GM12878 (cell line): ENCODE results near the gene ANK3.

Source experiments
- ATF3 ChIP-seq: IDR thresholded peaks from 2 replicates; pipeline ENCODE4 v1.6.1; 2011; ENCODE audit warnings: low read depth, mild to moderate bottlenecking, low read length, moderate library complexity, borderline replicate concordance; ENCODE audit errors: extremely low read depth
- ATF7 ChIP-seq: fragments of 450-650 bp; IDR thresholded peaks from 2 replicates; pipeline ENCODE4 v1.6.1; 2016; ENCODE audit warnings: low read depth, mild to moderate bottlenecking
- BHLHE40 ChIP-seq, 2 experiments: fragments of 450-650 bp in 1 of 2; IDR thresholded peaks; 2 replicates each; pipeline ENCODE4 v1.6.1; 2011 to 2017; ENCODE audit warnings: low read depth in 2 of 2, borderline replicate concordance in 1 of 2, improper control_type of control experiment in 1 of 2, low read length in 1 of 2, mild to moderate bottlenecking in 1 of 2
- CTCF ChIP-seq, 3 experiments: IDR thresholded peaks in 2 of 3; conservative IDR thresholded peaks in 1 of 3; 2 replicates each; pipeline ENCODE4 v1.5.1; 2011; ENCODE audit warnings: low read depth in 3 of 3, low read length in 3 of 3, mild to moderate bottlenecking in 3 of 3, control low read depth in 2 of 3, moderate library complexity in 2 of 3, inconsistent platforms in 1 of 3, mixed read lengths in 1 of 3; ENCODE audit not compliant: control insufficient read depth in 2 of 3, insufficient read depth in 1 of 3; ENCODE audit errors: extremely low read depth in 1 of 3
- EZH2 ChIP-seq: IDR thresholded peaks from 2 replicates; pipeline ENCODE4 v1.6.1; 2012; ENCODE audit warnings: low read depth, mild to moderate bottlenecking, control low read depth, inconsistent platforms, low read length, borderline replicate concordance; ENCODE audit not compliant: control insufficient read depth
- FOXM1 ChIP-seq: IDR thresholded peaks from 2 replicates; pipeline ENCODE4 v1.6.1; 2012; ENCODE audit warnings: low read depth, mild to moderate bottlenecking, inconsistent platforms, low read length, moderate library complexity
- JUNB ChIP-seq: IDR thresholded peaks from 2 replicates; pipeline ENCODE4 v1.6.1; 2016; ENCODE audit warnings: antibody characterized with exemption, mild to moderate bottlenecking
- MTA3 ChIP-seq: IDR thresholded peaks from 2 replicates; pipeline ENCODE4 v1.6.1; 2012; ENCODE audit warnings: low read length, inconsistent platforms, borderline replicate concordance
- POLR2A ChIP-seq: IDR thresholded peaks from 2 replicates; pipeline ENCODE4 v1.6.1; 2011; ENCODE audit warnings: low read depth, mild to moderate bottlenecking, low read length
- POLR2AphosphoS2 ChIP-seq: IDR thresholded peaks from 2 replicates; pipeline ENCODE4 v1.6.1; 2011; ENCODE audit warnings: low read depth, mild to moderate bottlenecking, low read length, improper control_type of control experiment, moderate library complexity
- POLR2AphosphoS5 ChIP-seq: IDR thresholded peaks from 2 replicates; pipeline ENCODE4 v1.6.1; 2011; ENCODE audit warnings: mild to moderate bottlenecking, low read length, inconsistent platforms
- RCOR1 ChIP-seq: conservative IDR thresholded peaks from 2 replicates; pipeline ENCODE4 v1.6.1; 2012; ENCODE audit warnings: low read depth, low read length, improper control_type of control experiment
- SP1 ChIP-seq: IDR thresholded peaks from one replicate; pipeline ENCODE4 v1.6.1; 2011; ENCODE audit warnings: low read depth, low read length
- USF2 ChIP-seq: IDR thresholded peaks from 2 replicates; pipeline ENCODE4 v1.6.1; 2011; ENCODE audit warnings: low read depth, low read length, improper control_type of control experiment, borderline replicate concordance

DNA sequence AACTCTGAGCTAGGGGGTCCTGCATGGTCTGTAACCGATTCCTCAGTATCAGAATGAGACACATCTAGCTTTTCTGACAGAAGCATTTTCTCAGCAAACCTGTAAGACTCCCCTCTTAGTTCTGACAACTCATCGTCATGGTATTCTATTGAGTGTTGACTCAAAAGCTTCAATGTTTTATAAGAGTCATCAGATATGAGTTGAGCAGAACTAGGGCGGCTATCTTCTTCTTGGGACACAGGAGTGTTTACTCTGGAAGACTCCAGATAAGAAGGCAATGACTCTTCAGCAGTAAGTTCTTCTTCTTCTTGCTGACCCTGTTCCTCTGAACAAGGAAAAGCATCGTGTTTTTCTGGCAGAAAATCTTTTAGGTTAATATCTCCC is 316.3 kb downstream of the ANK3 start:
- TF ChIP-seq CTCF (IDR thresholded peaks at IDR 0.05 in 2 of 3, conservative IDR thresholded peaks at IDR 0.05 in 1 of 3; ENCODE audit: control insufficient read depth in 2 of 3, extremely low read depth in 1 of 3, insufficient read depth in 1 of 3, low read depth in 3 of 3, low read length in 3 of 3), result no peak
- no peak for TF ChIP-seq POLR2A
- no peak for TF ChIP-seq POLR2AphosphoS2
- TF ChIP-seq RCOR1, result no peak
- no peak for TF ChIP-seq JUNB
- no peak for TF ChIP-seq MTA3
- TF ChIP-seq SP1, result no peak
- no peak for TF ChIP-seq FOXM1
- no peak for TF ChIP-seq POLR2AphosphoS5
- TF ChIP-seq USF2, result no peak
- no peak for TF ChIP-seq ATF7
- no peak for TF ChIP-seq ATF3
- no peak for TF ChIP-seq EZH2
- TF ChIP-seq BHLHE40 (IDR thresholded peaks at IDR 0.05; ENCODE audit: borderline replicate concordance in 1 of 2, low read depth in 2 of 2, low read length in 1 of 2), result no peak
